HG02973 (cell line): ENCODE data around the gene SLC30A2.
"Not testable (repeated sequence)": the region's sequence is repeated elsewhere in the genome, so short reads cannot be mapped to it uniquely, and the experiment has no call there.

ENCODE experiments used
- ATAC-seq: cut with Tn5 transposase; IDR thresholded peaks from one replicate; pipeline ENCODE4 v1.9.1; 2021; ENCODE audit warnings: moderate library complexity; ENCODE audit not compliant: unreplicated experiment

Gene SLC30A2, protein sequence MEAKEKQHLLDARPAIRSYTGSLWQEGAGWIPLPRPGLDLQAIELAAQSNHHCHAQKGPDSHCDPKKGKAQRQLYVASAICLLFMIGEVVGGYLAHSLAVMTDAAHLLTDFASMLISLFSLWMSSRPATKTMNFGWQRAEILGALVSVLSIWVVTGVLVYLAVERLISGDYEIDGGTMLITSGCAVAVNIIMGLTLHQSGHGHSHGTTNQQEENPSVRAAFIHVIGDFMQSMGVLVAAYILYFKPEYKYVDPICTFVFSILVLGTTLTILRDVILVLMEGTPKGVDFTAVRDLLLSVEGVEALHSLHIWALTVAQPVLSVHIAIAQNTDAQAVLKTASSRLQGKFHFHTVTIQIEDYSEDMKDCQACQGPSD

DNA sequence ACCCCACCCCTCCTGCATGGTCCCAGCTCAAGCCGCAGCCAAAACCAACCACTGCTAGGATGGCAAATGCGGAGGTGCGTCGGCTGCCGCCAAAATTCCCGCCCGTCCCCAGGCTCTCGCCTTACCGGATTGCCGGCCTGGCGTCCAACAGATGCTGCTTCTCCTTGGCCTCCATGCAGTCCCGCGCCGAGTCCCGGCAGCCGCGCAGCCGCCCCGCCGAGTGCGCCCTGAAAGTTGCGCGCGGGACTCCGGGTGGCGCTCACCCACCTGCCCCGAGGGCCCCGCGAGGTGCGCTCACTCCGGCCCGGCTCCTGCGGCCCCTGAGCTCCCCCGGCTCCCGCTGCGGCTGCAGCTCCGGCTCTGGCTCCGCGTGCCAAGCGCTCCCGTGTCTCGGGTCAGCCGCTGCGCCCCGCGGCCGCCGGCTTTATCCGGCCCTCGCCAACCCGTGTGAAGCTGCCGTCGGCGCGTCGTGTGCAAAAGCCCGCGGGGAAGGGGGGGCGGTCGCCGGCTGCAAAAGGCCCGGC lies at the start of gene SLC30A2:
SLC30A2 (minus strand) TSS at position 397 of the 524 bp plus-strand sequence; CDS start at position 175, 222 bp downstream.
- ATAC-seq = no peak

DNA sequence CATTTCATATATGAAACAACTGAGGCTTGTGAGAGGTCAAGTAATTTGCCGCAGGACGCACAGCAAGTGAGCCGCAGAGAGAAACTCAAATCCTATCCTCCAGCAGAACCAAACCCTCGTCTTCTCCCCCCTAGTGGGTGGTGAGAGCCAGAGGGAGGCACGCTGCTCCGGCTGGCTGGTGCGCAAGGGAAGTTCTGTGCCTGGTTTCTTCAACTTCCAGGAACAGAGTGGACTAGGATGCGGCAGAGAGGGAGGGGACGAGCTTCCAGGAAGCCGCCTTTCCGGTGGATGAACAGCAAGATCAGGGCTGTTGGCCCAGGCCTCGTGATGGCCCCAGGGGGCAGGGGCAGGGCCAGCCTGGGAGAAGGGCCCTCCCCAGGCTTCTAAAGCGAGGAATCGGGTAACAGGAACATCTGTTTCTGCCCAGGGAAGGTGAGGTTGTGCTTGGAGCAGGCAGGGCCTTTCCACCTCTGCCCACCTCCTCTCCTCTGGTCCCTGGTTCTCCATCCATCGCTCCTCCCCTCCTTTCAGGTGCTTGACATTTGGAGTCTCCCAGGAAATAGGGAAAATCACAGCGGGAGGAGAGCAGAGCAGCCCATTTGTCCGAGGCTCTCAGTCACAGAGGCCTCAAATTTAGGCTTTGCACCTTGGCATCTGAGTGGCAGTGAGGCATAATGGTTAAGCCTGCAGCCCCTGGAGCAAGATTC lies 48.9 kb upstream of the SLC30A2 start:
- no peak for ATAC-seq

DNA sequence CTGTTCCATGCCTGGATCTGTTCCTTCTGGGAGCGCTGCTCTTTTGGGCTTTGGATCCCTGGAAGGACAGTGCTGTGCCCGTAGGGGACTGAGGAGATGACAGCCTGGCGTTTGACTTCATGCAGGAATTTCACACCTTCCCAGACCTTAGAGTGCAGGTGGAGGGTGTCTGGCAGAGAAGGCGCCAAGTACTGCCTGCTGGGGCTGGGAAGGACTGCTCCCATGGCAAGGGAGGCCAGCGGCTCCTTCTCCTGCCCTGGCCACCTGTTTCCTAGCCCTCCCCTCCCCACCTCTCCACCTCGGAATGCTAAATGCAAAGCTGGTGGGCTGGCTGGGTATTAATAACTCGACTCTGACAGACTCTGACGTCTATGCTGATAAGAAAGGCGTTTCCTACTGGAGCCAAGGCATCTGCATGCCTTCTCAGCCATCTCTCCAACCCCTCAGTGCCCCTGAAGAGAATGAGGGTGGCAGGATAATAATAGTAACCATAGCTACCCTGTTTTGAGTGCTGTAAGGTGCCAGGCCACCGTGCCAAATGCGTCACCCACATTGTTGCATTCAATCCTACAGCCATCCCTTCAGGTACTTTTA lies 48.3 kb upstream of the SLC30A2 start:
- ATAC-seq = no peak

DNA sequence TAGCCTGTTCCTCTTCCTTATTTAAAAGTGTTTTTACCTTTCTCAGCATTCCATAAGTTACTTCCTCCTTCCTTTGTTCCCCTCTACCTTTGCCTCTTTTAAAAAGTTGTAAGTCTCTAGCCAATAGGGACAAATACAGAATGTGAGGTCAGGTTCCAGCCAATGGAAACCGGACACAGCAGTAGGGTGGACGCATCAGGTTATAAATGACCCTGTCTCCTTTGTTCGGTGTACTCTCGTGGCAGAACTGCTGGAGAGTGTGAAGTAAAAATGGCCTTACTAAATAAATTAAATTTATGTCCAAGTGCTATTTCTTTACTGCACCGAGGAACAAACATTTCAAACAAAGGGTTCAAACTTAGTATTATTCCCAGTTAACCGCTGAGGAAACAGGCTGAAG lies 47.7 kb upstream of the SLC30A2 start:
- ATAC-seq = not testable (repeated sequence)

DNA sequence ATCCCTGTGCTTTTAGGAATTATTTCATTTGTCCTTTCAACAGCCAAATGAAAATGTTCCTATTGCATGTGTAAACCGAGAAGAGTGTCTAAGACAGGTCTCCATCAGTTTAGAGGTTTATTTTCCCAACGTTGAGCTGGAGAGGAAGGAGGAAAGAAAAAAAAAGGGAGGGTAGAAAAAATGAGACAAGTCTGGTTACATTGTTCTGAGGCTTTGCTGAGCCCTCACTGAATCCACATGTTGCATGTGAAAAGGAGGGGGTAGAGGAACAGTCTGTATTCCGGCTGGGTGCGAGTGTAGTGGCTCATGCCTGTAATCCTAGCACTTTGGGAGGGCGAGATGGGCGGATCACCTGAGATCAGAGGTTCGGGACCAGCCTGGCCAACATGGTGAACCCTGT lies 46.5 kb upstream of the SLC30A2 start:
- ATAC-seq = no peak

DNA sequence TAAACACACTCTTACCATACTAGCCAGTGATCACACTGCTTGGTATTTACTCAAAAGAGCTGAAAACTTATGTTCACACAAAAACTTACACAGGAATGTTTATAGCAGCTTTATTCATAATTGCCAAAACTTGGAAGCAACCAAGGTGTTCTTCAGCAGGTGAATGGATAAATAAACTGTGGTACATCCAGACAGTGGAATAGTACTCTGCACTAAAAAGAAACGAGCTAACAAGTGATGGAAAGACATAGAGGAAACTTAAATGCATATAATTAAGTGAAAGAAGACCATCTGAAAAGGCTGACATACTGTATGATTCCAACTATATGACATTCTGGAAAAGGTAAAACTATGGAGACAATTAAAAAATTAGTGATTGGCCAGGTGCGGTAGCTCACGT lies 45.0 kb upstream of the SLC30A2 start:
- no peak for ATAC-seq

DNA sequence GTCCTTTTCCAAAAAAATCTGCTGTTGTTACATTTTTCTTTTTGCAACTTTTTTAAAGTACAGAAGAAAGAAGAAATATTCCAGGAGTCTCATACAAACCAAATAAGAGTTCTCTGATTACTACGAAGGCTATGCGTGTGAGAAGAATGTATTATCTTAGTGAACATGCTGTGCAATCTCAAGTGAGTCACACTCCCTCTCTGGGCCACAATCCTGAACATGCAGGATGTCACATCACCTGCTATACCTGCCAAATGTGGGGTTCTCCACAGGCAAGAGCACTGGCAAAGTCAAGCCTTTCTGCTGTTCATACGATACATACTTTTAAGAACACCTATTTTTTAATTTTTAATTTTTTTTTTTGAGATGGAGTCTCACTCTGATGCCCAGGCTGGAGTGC lies 43.2 kb upstream of the SLC30A2 start:
- ATAC-seq = no peak

DNA sequence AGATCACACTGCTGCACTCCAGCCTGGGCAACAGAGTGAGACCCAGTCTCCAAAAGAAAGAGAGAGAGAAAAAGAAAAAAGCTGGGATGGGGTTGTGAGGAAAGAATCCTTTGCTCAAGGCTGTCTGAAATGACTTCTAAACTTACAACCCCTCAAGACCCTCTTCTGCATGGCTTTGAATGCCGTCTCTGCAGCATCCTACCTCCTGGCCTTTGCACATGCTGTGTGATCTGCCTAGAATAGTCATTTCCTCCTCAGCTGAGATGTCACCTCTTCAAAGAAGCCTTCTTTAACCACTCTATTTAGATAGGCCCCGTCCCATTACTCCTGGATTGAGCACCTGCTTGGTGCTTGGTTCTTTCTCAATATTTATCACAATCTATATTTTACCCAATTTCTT lies 38.9 kb upstream of the SLC30A2 start:
- ATAC-seq = no peak

DNA sequence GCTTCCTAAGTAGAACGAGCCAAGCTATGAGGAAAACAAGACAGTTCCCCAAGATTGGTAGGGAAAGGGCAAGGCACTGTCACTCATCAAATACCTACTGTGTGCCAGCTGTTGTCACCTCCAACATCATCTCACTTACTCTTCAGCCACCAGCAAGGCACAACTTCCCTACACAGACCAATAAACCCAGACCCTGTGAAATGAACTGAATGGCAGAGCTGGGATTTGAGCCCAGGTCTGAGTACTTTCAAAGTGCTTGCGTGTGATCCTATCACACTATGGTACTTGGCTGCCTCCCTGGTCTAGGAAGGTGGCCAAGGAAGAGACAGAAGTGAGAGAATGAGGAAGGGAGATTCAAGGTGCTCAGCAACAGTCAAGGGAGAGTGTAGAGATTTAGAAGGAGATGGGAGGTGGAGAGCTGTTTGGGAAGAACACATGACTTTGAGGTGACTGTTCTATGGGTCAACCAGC lies 38.2 kb upstream of the SLC30A2 start:
- ATAC-seq = no peak

DNA sequence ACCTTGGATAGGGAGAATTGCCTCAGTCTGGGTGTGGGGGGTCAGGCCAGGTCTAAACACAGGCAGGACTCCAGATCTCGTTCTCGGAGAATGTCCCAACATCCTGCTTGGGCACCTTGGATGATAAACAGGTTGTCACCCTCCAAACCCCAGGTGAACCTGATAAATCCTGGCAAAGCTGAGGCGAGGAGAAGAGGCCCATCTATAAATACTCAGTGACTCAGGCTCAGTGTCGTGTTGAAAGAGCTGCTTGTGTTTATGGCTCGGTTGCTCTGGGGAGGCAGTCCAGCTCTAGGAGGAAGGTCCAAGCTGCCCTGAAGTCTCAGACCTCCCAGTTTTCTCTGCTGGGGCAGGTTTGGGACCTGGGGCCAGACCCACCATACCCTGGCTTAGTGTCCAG lies 37.3 kb upstream of the SLC30A2 start:
- no peak for ATAC-seq

DNA sequence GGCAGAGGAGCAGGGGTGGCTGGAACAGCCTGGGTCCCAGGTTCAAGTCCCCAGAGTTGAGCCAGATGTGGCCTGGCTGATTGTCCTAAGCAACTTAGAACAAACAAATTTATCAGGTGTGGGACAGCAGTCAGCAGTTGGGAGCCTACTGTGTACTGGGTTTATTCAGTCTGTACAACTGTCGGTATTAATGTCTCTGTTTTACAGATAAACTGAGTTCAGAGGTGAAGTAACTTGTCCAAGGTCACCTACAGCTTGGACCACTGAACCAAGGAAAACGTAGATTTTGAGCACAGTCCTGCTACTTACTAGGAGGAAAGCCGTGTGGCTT lies 36.1 kb upstream of the SLC30A2 start:
- no peak for ATAC-seq

DNA sequence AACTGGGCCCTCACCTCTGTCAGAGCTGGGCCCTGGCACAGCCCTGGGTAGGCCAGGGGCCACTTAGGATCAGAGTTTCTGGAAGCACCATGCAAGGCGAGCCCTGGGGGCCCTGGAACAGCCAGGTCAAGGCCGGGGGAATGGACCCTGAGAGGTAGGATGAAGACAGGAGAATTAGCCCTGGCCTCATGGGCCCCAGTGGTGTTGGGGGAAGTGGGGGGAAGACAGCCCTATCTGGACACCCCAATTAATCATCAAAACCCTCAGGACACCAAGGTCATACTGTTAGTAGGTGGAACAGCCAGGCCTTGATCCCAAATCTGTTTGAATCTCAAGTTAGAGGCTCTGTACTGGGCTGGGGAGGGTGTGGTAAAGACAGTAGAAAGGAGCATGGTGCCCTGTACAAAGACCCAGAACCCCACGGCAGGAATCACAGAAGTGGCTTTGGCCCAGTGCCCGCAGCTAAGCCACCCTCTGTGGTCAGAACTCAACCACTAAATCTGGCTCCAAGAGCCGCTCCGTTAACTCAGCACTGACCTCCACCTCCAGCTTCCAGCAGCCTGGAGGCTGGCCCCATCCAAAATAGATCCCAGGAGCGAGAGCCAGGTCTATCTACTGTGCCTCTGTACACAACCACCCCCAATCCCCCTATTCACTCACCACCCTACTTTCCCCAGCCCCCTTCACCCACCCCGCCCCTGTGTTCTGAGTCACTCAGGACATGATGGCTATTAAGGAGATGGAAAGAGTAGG lies 35.5 kb upstream of the SLC30A2 start:
- no peak for ATAC-seq

DNA sequence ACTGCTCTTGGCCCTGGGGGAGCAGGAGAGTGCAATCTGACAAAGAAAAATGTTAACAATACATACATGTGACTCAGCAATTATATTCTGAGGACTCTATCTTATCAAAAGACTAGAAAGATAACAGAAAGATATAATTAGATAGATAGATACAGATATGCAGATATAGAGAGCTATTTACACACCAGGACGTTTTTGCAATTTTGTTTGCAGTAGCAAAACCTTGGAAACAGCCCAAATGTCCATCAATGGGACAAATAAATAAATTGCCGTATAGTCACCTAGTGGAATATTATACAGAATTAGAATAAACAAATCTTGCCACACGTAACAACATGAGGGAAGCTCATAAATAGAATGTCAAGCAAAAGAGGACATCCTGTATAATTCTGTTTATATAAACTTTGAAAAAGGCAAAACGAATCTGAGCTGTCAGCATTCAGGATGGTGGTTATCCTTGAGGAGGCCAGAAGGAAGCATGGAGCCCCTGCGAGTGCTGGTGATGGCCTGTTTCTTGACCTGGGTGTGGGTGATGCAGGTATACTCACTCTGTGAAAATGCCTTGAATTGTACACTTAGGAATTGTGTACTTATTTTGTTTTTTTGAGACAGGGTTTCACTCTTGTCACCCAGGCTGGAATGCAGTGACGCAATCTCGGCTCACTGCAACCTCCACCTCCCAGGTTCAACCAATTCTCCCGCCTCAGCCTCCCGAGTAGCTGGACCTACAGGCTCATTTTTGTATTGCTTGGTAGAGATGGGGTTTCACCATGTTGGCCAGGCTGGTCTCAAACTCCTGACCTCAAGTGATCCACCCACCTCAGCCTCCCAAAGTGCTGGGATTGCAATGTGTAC lies 34.3 kb upstream of the SLC30A2 start:
- no peak for ATAC-seq

DNA sequence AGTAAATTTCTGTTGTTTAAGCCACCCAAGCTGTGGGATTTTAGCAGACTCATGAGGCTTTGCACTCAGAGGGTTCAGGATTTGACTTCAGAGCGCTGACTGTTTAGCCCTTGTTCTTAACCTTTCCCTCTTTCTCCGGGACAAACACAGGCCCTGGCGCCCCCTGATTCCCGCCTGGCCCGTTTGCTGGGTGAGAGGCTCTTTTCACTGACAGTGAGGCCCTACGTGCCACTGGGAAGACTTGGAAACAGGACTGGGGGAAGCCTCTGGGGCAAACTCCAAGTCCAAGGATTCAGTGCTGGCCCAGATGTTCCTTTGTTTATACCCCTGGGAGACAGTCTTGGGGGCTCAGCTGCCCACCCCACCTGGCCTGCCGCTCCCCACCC lies 33.3 kb upstream of the SLC30A2 start:
- no peak for ATAC-seq

DNA sequence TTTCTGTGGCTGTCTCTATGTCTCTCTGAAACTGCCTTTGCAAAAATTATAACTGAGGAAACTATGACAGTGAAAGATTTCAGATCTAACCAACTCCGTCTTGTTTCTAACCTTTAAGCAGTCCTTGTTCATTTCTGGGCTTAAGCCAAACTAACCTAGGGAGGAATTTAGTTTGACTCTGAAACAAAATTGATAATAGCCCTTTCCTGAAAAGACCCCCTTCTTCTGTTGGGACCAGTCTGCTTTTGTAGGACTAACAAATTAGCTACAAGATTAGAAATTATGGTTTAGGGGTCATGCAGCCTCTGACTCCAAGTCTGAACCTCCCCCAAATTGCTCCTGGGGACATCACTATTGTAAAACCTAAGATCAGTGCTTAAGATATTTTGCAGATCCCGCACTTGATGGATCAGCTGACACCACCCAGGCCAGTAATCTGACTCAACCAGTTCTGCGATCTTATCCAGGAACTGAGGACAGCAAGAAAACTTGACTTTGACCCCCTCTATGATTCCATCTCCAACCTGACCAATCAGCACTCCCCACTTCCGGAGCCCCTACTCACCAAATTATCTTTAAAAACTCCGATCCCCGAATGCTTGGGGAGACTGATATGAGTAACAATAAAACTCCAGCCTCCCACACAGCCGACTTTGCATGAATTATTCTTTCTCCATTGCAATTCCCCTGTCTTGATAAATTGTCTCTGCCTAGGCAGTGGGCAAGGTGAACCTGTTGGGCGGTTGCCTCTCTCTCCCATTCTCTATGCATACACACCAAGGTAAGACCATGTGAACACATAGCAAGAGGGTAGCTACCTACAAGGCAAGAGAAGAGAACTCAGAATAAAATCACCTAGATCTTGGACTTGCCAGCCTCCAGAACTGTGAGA lies 32.6 kb upstream of the SLC30A2 start:
- no peak for ATAC-seq

DNA sequence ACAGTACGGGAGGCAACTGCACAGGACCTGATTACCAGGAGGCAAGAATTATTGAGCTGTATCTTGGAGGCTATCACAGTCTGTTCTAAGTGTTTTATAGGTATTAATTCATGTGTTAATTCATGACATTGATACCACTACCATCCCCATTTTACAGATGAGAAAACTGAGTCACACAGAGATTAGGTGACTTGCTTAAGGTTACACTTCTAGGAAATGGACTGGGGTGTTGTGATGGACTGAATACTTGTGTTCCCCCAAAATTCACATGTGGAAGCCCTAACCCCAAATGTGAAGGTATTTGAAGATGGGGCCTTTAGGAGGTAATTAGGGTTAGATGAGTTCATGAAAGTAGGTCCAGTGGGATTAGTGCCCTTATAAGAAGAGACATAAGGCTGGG lies 31.6 kb upstream of the SLC30A2 start:
- no peak for ATAC-seq

DNA sequence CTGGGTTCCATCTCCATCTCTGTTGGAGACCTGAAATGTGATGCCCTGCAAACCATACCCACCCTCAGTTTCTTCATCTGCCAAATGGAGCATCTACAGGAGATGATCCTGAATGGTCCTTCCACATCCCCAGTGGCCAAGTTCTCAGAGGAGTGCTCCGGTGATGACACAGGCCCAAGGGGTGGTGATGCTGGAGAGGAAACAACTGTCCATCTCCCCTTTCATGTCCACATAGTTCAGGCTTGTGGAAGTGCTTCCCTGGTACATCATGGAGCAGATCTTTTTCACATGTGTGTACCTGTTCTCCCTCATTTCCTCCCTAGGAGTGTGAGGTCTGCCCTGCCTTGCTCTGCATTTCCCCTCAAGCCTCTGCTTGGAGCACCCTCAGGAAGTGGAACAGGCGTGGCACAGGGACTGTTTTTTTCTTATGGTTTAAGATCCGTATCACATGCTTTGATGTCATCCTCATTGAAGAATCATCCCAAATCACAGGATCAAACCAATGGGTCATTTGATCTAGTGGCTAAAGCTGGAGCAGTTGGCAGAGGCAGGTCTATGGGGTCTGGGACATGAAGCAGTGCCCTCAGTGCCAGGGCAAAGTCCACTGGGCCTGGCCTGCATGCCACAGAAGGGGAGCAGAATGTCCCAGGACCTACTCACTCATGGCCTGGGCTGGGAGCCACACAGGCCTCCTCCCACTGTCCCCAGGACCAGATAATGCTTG lies 29.7 kb upstream of the SLC30A2 start:
- ATAC-seq = no peak

DNA sequence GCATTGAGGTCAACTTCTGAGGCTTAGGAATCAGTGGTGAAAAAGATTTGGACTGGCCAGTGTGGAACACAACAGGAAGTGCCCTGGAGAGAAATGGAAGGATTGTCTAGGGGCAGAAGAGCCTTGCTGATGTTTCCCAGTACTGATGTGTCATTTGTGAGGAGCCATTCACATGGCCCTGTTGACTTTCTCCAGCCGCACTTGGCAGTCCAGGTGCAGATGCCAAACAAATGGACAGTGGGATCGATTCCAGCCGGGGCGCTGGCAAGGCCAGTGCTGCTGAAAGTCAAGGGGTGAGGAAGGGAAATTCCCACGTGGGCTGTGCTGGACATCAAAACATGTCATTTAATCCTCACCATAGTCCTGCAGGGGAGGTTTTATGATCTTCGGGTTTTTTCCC lies 26.4 kb upstream of the SLC30A2 start:
- no peak for ATAC-seq

DNA sequence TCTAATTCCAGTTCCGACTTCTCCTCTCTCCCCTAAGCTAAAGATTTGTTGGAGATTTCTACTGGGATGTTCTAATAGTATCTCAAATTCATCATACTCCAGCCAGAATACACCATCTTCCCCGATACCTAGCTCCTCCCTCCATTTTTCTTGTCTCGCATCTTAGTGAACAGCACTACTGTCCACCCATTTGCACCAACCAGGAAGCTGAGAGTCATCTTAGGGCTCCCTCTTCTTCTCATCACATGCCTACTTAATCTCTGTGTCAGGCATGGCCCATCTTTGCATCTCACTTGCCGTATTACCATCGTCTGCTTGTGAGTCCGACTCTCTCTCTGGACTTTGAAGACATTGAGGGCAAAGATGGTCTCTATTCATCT lies 25.0 kb upstream of the SLC30A2 start:
- no peak for ATAC-seq
